ENCODE data around the gene SRSF4.
"Not testable (repeated sequence)": the region's sequence is repeated elsewhere in the genome, so short reads cannot be mapped to it uniquely, and the experiment has no call there.

The SRSF4 gene

GRCh38 chr1:29162476-29163138 is 19.1 kb downstream of the SRSF4 start:
- no peak for DNase-seq

DNA sequence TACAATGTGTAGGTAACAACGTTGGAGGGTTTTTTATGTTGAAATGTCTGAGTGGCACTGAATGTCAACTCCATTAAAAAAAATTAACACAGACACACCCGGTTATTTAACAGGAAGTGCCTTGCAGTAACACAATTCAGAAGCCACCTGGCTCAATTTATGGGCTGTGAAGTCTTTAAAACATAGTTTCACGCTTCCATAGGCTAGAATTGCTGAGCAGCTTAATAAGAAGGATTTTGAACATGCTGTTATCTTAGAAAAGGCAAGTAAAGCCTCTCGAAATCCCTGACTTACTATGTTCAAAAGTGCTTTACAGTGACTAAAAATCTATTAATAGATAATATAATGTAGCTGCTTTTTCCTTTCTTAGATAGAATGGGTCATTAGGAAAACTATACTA is 19.7 kb downstream of the SRSF4 start:
- DNase-seq = no peak

DNA sequence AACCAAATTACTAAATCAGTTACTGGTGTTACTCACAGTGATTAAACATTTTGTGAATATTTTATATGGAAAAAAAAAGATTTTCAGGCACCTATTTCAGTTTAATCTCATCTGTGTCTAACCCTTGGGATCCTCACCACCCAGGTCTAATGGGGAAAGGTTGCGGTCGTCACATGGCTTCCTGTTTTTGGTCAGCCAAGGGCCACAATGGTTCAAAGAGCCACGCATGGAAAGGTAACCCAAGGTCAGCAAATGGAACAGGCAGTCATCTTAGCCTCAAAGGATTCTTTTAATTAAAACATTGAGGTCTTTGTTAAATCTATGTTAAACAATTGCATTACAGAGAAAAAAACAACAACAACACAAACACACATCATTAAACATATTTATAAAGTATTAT is 21.9 kb downstream of the SRSF4 start:
- no peak for DNase-seq

- no peak for DNase-seq
Observed at GRCh38 chr1:29157269-29157601, 24.5 kb downstream of the SRSF4 start.

DNA sequence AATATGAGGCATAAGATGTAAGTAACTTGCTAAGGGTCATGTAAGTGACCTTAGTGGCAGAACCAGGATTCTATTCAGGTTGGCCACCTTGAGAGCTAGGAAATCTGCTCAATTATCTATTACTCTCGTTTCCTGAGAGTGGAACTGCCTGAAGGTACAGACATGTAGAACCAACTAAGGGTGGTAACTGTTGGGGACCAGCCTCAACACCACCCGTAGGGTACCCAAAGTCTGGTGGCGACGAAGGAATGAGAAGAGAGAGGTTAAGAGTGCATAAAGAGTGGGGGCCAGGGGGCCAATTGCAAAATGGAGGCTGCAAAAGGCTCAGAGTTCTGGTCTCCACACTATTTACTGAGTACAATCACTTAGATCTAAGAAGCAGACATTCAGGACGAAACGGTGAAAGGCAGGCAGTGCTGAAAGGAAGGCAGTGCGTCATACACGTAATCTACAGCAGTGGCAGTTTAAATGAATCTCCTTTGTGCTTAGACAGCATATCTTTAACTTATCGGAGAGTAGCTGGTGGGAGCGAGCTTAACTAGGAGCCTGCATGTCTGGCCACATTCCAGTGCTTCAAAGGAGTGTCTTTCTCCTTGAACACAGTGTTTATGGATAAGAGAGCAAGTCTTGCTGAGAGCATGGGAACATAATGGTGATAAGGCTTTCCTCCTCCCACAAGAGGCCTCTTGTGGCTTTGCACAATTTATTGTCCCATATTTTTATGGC is 25.0 kb downstream of the SRSF4 start:
- DNase-seq = no peak

- no peak for DNase-seq
Observed at GRCh38 chr1:29152046-29152805, 29.5 kb downstream of the SRSF4 start.

- DNase-seq = not testable (repeated sequence)
Observed at GRCh38 chr1:29150346-29150745, 31.4 kb downstream of the SRSF4 start.

- DNase-seq = no peak
Observed at GRCh38 chr1:29148656-29149491, 32.8 kb downstream of the SRSF4 start.

DNA sequence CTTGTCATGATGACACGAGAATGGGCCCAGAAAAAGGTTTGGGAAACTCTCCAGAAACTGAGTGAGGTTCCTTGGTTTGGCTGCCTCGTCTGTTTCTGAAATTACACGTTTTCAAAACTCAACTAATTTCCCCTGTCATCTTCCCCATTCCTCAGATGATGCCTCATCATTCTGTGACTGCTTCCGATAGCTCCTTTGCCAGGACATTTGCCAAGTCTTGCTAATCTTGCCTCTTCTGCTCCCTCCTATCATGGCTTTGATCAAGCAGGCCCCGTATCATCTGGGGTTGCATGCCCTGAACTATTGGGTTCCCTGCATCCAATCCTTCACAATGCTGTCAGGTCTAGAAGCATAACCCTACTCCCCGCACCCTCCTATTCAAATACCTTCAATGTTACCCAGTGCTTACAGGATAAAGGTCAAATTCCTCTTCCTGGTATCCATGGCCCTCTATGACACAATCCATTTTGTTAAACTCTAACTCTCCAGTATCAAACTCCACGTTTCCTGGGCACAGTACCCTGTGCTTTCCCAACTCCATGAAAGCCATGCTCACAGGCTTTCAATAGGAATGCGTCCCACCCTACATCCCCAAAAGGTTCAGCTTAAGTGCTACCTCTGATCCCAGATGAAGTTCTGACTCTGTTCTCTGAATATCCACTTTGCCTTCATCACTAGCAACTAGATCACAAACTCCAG is 35.8 kb downstream of the SRSF4 start:
- DNase-seq = no peak

- no peak for DNase-seq
Observed at GRCh38 chr1:29144178-29144577, 37.5 kb downstream of the SRSF4 start.

- DNase-seq = no peak
Observed at GRCh38 chr1:29142714-29143113, 39.0 kb downstream of the SRSF4 start.

GRCh38 chr1:29136391-29136915 is 45.2 kb downstream of the SRSF4 start:
- DNase-seq = no peak

DNA sequence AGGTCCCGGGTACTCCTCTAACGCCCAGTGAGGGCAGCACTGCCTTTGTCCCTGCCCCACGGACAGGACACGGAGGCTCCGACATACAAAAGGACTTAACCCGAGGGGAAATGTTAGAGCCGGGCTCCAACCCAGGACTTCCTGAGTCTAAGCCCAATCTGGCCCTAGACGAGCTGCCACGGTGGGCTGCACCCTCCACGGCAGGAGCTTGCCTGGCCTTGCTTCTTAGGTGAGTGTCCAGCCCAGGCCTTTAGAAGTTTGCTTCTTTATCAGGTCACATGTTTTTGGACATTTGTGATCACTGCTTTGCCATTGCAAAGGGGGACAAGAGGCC is 47.0 kb downstream of the SRSF4 start:
- DNase-seq = no peak

GRCh38 chr1:29133861-29134694 is 47.6 kb downstream of the SRSF4 start:
- DNase-seq = no peak

- DNase-seq = not testable (repeated sequence)
Observed at GRCh38 chr1:29131056-29131455, 50.6 kb downstream of the SRSF4 start.

DNA sequence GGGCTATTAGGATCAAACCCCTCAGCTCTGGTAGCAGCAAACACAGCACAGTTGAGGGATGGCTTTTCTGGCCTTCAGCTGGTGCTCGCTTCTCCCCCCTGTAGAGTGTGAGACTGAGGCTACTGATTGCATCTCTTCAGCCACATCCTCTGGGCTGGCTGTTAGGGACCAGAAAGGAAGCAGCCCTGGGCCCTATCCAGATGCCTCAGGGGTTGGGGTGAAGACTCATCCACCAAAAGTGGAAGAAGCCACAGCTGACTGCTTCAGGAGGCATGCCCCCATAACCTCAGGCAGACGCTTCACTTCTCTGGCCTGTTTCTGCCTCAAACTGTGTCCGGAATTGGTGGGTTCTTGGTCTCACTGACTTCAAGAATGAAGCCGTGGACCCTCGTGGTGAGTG is 51.8 kb downstream of the SRSF4 start:
- no peak for DNase-seq

- DNase-seq = no peak
Observed at GRCh38 chr1:29128739-29129138, 53.0 kb downstream of the SRSF4 start.

- DNase-seq = no peak
Observed at GRCh38 chr1:29126198-29126597, 55.5 kb downstream of the SRSF4 start.

DNA sequence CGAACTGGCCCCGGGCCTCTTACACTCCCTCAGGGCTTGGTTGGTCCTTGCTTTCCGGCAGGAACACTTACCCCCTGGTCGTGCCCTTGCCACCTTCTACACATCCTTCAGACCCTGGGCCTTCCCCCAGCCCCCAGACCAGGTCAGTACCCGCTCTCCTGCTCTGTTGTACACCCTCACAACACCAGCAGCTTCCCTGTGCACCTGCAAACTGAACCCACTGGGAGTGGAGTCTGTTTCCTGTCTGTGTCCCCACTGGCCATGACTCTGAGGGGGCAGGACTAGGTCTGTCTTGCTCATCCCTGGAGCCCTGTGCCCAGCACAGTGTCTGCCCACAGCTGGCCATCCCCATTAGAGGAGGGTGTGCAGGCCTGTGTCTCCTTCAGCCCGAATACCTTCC is 55.9 kb downstream of the SRSF4 start:
- DNase-seq = no peak

- DNase-seq = no peak
Observed at GRCh38 chr1:29125237-29125641, 56.5 kb downstream of the SRSF4 start.
